ENCODE measurements around the gene ARID5A. TPM values are rescaled to one million over a fixed set of nuclear protein-coding genes. Genes with fewer than 3 reads are reported as not detected.
A peak's percentile ranks its signal among the peaks of the same experiment; 100 is the strongest.

ARID5A gene
- total RNA-seq, 1 donor, result 7.8 TPM

DNA sequence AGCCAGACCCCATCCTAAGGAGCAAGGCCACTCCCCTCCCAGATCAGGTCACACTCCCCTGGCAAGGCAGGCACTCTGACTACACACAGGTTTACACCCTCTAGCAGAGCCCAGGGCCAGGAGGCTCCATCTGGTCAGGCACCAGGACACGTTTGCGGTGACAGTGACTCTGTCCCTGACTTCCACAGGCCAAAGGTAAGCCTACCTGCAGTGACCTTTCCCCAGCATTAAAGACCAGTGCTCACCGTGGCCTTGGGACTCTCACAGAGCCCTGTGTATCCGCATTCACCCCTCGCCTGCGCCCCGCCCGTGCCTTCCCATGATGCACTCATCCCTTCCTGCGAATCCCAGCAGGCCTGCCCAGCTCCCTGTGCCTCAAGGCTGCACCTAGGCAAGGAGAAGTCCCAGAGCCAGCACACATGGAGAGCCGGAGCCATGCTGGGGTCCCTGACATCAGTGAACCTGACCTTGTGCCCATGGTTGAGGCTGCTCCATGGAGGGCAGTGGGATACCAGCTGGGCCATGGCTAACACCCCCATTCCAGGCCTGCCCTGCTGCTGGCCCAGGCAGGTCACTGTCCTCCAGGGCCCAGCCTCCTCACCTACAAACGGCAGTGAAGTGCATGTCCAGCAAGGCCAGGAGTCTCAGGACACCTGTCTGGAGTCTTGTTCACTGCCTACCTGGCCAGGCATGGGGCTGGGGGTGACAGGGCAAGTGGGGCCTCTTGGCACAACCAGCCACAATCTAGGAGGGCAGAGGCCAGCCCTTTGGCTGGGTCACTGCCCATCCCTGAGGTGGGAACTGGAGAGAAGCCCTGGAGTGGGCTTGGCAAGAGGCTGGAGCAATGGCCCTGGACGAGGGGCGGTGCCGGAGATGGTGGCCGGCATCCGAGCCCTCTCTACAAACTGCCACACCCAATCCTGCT is 34.4 kb upstream of the ARID5A start:
- H3K4me3 ChIP-seq (ENCODE audit: low read depth, low read length), result no peak overlapping the region
- TF ChIP-seq, protein P1, sequence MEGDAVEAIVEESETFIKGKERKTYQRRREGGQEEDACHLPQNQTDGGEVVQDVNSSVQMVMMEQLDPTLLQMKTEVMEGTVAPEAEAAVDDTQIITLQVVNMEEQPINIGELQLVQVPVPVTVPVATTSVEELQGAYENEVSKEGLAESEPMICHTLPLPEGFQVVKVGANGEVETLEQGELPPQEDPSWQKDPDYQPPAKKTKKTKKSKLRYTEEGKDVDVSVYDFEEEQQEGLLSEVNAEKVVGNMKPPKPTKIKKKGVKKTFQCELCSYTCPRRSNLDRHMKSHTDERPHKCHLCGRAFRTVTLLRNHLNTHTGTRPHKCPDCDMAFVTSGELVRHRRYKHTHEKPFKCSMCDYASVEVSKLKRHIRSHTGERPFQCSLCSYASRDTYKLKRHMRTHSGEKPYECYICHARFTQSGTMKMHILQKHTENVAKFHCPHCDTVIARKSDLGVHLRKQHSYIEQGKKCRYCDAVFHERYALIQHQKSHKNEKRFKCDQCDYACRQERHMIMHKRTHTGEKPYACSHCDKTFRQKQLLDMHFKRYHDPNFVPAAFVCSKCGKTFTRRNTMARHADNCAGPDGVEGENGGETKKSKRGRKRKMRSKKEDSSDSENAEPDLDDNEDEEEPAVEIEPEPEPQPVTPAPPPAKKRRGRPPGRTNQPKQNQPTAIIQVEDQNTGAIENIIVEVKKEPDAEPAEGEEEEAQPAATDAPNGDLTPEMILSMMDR (IDR thresholded peaks at IDR 0.05; ENCODE audit: insufficient read depth, low read length), result no peak
- no peak for DNase-seq (ENCODE audit: low read depth)

DNA sequence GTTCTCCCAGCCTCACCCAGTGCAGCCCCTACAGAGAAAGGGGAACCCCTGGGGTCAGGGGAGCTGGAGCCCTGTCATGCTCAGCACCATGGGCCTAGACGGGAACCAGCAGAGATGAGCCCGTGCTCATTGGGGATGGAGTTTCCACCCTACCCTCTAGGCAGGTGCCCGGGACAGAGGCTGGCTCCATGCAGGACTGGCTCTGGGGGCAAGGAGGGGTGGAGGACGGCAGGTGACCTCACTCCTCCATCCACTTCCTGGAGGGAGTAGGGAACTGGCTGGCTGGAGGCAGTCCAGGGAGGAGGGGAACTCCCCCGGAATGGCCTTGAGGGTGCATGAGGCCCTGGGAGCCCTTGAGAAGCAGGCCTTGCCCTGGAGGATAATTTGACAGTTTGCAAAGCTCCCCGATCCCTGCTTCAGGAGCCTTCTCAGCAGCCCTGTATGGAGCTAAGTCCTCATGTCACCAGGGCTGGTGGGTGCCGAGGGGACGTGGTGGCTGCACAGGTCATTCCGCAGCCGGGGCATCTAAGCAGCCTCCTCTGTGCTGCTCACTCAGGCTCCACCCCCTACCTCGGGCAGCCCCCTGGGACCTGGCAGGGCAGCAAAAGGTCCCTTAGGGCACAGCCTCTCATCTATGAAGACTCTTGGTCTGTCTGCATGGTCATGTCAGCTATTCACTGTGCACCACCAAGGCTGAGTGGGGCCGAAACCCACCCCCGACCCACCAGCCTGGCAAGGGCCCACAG is 33.5 kb upstream of the ARID5A start:
- H3K4me3 ChIP-seq (ENCODE audit: low read depth, low read length), result no peak overlapping the region
- no peak for DNase-seq (ENCODE audit: low read depth)
- TF ChIP-seq, protein P1 (IDR thresholded peaks at IDR 0.05; ENCODE audit: insufficient read depth, low read length), result no peak

DNA sequence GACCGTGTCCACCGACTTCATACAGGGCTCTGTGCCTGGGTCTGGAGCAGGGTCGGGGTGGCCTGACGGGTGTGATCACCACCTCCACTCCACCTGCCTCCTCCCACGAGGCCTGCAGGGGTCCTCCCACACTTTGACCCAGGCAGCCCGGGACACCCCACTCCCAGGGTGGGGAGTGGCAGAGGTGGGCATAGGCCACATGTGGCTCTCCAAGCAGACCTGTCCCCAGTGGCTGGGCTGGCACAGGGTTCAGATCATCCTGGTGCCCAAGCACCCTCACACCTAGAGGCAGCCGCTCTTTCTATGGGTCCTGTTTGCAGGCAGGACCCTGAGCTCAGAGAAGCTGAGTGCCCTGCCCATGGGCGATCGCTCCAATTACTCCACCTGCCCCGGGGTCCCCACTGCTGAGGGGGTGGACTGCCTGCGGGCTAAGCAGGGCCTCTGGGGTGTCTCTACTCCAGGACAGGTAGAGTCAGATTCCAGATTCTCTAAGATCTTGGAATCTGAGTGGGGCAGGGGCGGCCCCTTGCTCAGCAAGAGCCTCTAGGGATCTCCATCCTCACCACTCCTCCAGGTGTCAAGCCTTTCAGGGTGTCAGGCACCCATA is 32.8 kb upstream of the ARID5A start:
- no peak for DNase-seq (ENCODE audit: low read depth)
- TF ChIP-seq, protein P1 (IDR thresholded peaks at IDR 0.05; ENCODE audit: insufficient read depth, low read length), result no peak
- no peak overlapping the region for H3K4me3 ChIP-seq (ENCODE audit: low read depth, low read length)

DNA sequence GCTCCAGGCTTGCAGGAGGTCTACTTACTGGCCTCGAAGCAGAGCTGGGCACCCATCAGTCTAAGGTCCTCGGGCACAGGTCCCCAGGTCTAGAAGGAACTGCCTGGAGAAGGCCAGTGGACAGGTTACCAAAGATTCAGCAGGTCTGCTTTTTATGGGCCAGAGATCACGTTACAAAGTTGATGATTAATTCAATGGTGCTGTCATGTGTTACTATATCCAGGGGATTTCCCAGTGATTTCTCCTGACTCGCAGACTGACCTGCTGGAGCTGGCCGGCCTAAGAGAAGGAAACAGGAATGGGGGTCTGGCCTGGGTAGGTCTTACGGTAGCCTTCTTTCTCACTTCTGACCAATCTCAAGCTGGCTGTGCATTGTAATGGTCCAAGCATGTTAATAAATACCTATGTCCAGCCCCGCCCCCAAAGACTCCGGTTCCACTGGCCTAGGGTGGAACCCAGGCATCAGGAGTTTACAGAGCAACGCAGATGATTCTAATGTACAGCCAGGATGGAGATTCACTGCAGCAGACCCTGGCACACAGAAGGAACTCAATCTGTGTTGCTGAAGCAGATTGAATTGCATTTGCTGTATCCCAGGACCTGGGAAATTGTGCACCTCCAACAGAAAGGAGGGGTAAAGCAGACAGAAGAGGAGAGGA is 31.2 kb upstream of the ARID5A start, which contains the start of gene NEURL3:
TSS of gene NEURL3 (minus strand) at position 127 of the 659 bp plus-strand sequence. CDS start at position 56, 71 bp downstream.
- H3K4me3 ChIP-seq (ENCODE audit: low read depth, low read length), result no peak within 1 kb of the TSS
- DNase-seq (ENCODE audit: low read depth), result peak; percentile 50
- TF ChIP-seq, protein P1 (IDR thresholded peaks at IDR 0.05; ENCODE audit: insufficient read depth, low read length), result no peak

DNA sequence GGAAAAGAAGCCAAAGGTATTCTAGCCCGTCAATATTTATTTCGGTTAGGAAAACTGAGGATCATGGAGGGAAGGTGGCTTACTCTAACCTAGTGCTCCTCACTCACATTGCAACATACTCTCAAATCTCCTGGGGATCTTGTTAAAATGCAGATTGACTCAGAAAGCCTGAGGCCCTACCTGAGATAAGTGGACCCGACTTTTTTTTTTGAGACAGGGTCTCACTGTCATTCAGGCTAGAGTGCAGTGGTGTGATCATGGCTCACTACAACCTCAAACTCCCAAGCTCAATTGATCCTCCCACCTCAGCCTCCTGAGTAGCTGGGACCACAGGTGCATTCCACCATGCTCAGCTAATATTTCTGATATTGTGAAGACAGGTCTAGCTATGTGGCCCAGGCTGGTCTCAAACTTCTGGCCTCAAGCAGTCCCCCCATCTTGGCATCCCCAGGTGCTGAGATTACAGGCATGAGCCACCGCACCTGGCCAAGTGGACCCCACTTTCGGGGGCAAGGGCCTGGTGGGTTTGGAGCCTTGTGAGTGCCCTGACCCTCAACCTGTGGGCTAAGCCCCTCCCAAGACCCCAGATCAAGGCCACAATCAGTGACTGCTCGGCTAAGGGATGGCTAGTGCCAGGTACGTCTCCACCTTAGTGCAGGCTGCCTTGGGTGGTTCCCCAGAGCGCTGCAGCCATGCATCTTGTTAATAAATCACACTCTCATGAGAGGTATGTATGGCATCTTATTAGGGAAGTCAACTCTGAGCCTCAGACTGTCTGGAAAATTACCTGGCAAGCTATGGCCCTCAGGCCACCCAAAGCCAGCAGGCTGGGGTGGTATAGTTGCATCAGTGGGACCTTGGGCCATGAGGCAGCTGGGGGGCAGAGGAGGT is 30.3 kb upstream of the ARID5A start:
- no peak for DNase-seq (ENCODE audit: low read depth)
- TF ChIP-seq, protein P1 (IDR thresholded peaks at IDR 0.05; ENCODE audit: insufficient read depth, low read length), result no peak
- H3K4me3 ChIP-seq (ENCODE audit: low read depth, low read length), result no peak overlapping the region

Measured in fibroblast of the aortic adventitia (primary cell).